Uterus (tissue), 2 donors: Measurements from ENCODE around the gene TRPV2.
"Not testable (repeated sequence)": the region's sequence is repeated elsewhere in the genome, so short reads cannot be mapped to it uniquely, and the experiment has no call there.

Source experiments
- CTCF ChIP-seq, 4 experiments: fragments of 200-600 bp in 2 of 4; fragments of 450-650 bp in 2 of 4; sonication (generic) in 2 of 4; IDR thresholded peaks; one replicate each; pipeline ENCODE4 v1.5.1; 2016 to 2019; ENCODE audit warnings: antibody characterized with exemption in 4 of 4, mild to moderate bottlenecking in 2 of 4, moderate library complexity in 1 of 4
- POLR2A ChIP-seq, 2 donors: fragments of 450-650 bp; IDR thresholded peaks; one replicate each; pipeline ENCODE4 v1.6.1; 2016; ENCODE audit warnings: antibody characterized with exemption in 2 of 2, mild to moderate bottlenecking in 1 of 2, moderate library complexity in 1 of 2

GRCh38 chr17:16440354-16440753, 25.0 kb downstream of the TRPV2 start:
- not testable (repeated sequence) for TF ChIP-seq CTCF, POLR2A (IDR thresholded peaks at IDR 0.05)
